IMR-90 (cell line): ENCODE results near the gene MYO7B. TPM values are rescaled to one million over a fixed set of nuclear protein-coding genes. Genes with fewer than 3 reads are reported as not detected.

ENCODE experiments used
- ATAC-seq: fragments of 200-7000 bp; cut with Tn5 transposase; 2 replicates; pipeline ENCODE4 v1.9.1; 2020; ENCODE audit warnings: low read depth, mild to moderate bottlenecking, moderate library complexity
- BruUV-seq: library from RNA; stranded (reverse); fragments of 400-500 nt; replicated peaks from 2 replicates; lab custom pipeline; 2021; lab: Mats Ljungman, UMichigan
- CTCF ChIA-PET: fragments of 300-600 bp; formaldehyde crosslinking; extraction: SDS; loops from one replicate; lab custom pipeline; 2021; ENCODE audit warnings: antibody characterized with exemption; lab: Yijun Ruan, JAX
- POLR2A ChIA-PET: fragments of 300-600 bp; sonication (Branson Sonifier 250); formaldehyde crosslinking; loops from one replicate; lab custom pipeline; 2022; ENCODE audit warnings: antibody characterized with exemption; ENCODE audit not compliant: unreplicated experiment; lab: Charles Lee
- DNase-seq: peaks from one replicate; pipeline ENCODE4 v3.0.0; 2013
- H2AFZ ChIP-seq: replicated peaks from 2 replicates; pipeline ENCODE3; 2013; ENCODE audit warnings: low read length, mild to moderate bottlenecking; ENCODE audit not compliant: poor library complexity
- H2AK5ac ChIP-seq: 2 replicates; pipeline ENCODE4 v1.6.1; 2013; ENCODE audit warnings: low read depth, low read length, inconsistent platforms
- H2AK9ac ChIP-seq: replicated peaks from 2 replicates; pipeline ENCODE3; 2013; ENCODE audit warnings: mild to moderate bottlenecking, low read depth, low read length, moderate library complexity; ENCODE audit not compliant: poor library complexity
- H2BK120ac ChIP-seq: 2 replicates; pipeline ENCODE4 v1.6.1; 2013; ENCODE audit warnings: low read depth, low read length, inconsistent platforms
- H2BK15ac ChIP-seq: 3 replicates; pipeline ENCODE4 v1.6.1; 2013; ENCODE audit warnings: low read depth, low read length, inconsistent platforms
- H2BK20ac ChIP-seq: 2 replicates; pipeline ENCODE4 v1.6.1; 2013; ENCODE audit warnings: low read depth, mild to moderate bottlenecking, inconsistent platforms, low read length, moderate library complexity
- H2BK5ac ChIP-seq: 2 replicates; pipeline ENCODE4 v1.6.1; 2013; ENCODE audit warnings: mild to moderate bottlenecking, low read depth, low read length, inconsistent platforms; ENCODE audit not compliant: poor library complexity, severe bottlenecking
- H3K14ac ChIP-seq: replicated peaks from 2 replicates; pipeline ENCODE4 v1.6.1; 2013; ENCODE audit warnings: low read depth, low read length, inconsistent platforms
- H3K18ac ChIP-seq: 2 replicates; pipeline ENCODE4 v1.6.1; 2013; ENCODE audit warnings: low read depth, low read length, control low read depth
- H3K23ac ChIP-seq: 2 replicates; pipeline ENCODE4 v1.6.1; 2013; ENCODE audit warnings: low read depth, low read length, inconsistent platforms
- H3K27ac ChIP-seq: 2 replicates; pipeline ENCODE4 v1.5.1; 2013; ENCODE audit warnings: mild to moderate bottlenecking, control low read depth, low read length; ENCODE audit not compliant: insufficient read depth
- H3K27me3 ChIP-seq: 2 replicates; pipeline ENCODE4 v1.6.1; 2013; ENCODE audit warnings: low read length; ENCODE audit not compliant: control insufficient read depth, insufficient read depth
- H3K36me3 ChIP-seq: 2 replicates; pipeline ENCODE4 v1.6.1; 2013; ENCODE audit warnings: low read length, mixed read lengths; ENCODE audit not compliant: control insufficient read depth, insufficient read depth
- H3K4ac ChIP-seq: 2 replicates; pipeline ENCODE4 v1.6.1; 2013; ENCODE audit warnings: low read depth, low read length, inconsistent platforms
- H3K4me1 ChIP-seq: 2 replicates; pipeline ENCODE4 v1.6.1; 2013; ENCODE audit warnings: low read length, mixed read lengths; ENCODE audit not compliant: control insufficient read depth, insufficient read depth
- H3K4me2 ChIP-seq: 2 replicates; pipeline ENCODE4 v1.6.1; 2013; ENCODE audit warnings: low read depth, mild to moderate bottlenecking, control low read depth, low read length, moderate library complexity
- H3K4me3 ChIP-seq: 2 replicates; pipeline ENCODE4 v1.5.1; 2013; ENCODE audit warnings: low read depth, mild to moderate bottlenecking, control low read depth, low read length, moderate library complexity; ENCODE audit not compliant: insufficient read depth
- H3K56ac ChIP-seq: 2 replicates; pipeline ENCODE4 v1.6.1; 2013; ENCODE audit warnings: low read length, inconsistent platforms; ENCODE audit not compliant: insufficient read depth; ENCODE audit errors: extremely low read depth
- H3K79me1 ChIP-seq, 2 experiments: 2 replicates each; pipeline ENCODE4 v1.6.1; 2013; ENCODE audit warnings: low read length in 2 of 2, inconsistent platforms in 1 of 2, low read depth in 1 of 2
- H3K9ac ChIP-seq: 2 replicates; pipeline ENCODE4 v1.6.1; 2013; ENCODE audit warnings: low read depth, low read length, control low read depth
- H3K9me1 ChIP-seq: 2 replicates; pipeline ENCODE4 v1.6.1; 2013; ENCODE audit warnings: low read length, inconsistent platforms; ENCODE audit not compliant: insufficient read depth
- H3K9me3 ChIP-seq: 2 replicates; pipeline ENCODE4 v1.6.1; 2013; ENCODE audit warnings: low read length; ENCODE audit not compliant: control insufficient read depth, insufficient read depth
- H4K20me1 ChIP-seq: 2 replicates; pipeline ENCODE4 v1.6.1; 2013; ENCODE audit warnings: low read length, inconsistent platforms; ENCODE audit not compliant: insufficient read depth
- H4K5ac ChIP-seq: 2 replicates; pipeline ENCODE4 v1.6.1; 2013; ENCODE audit warnings: mild to moderate bottlenecking, low read depth, low read length, control low read depth
- H4K8ac ChIP-seq, 2 experiments: 2 replicates each; pipeline ENCODE4 v1.6.1; 2013; ENCODE audit warnings: low read depth in 2 of 2, low read length in 2 of 2, control low read depth in 1 of 2, inconsistent platforms in 1 of 2
- H4K91ac ChIP-seq: 2 replicates; pipeline ENCODE4 v1.6.1; 2013; ENCODE audit warnings: low read depth, low read length, inconsistent platforms; ENCODE audit not compliant: insufficient read depth
- CEBPB ChIP-seq: IDR thresholded peaks from 2 replicates; pipeline ENCODE4 v1.6.1; 2012; ENCODE audit warnings: low read depth, low read length, improper control_type of control experiment
- CHD1 ChIP-seq: IDR thresholded peaks from 2 replicates; pipeline ENCODE4 v1.6.1; 2012; ENCODE audit warnings: low read depth, low read length, improper control_type of control experiment
- MAFK ChIP-seq: IDR thresholded peaks from 2 replicates; pipeline ENCODE4 v1.6.1; 2012; ENCODE audit warnings: low read depth, low read length, improper control_type of control experiment
- MAZ ChIP-seq: IDR thresholded peaks from 2 replicates; pipeline ENCODE4 v1.6.1; 2012; ENCODE audit warnings: low read depth, mild to moderate bottlenecking, low read length, improper control_type of control experiment, moderate library complexity, borderline replicate concordance
- MXI1 ChIP-seq: IDR thresholded peaks from 2 replicates; pipeline ENCODE4 v1.6.1; 2012; ENCODE audit warnings: low read depth, mild to moderate bottlenecking, low read length, moderate library complexity, borderline replicate concordance
- NFE2L2 ChIP-seq: fragments of 150-350 bp; IDR thresholded peaks from 2 replicates; pipeline ENCODE4 v1.6.1; 2016; ENCODE audit warnings: low read depth, mild to moderate bottlenecking, low read length
- POLR2A ChIP-seq: IDR thresholded peaks from 2 replicates; pipeline ENCODE4 v1.6.1; 2012; ENCODE audit warnings: mild to moderate bottlenecking, low read depth, low read length
- RAD21 ChIP-seq: IDR thresholded peaks from 2 replicates; pipeline ENCODE4 v1.6.1; 2012; ENCODE audit warnings: low read length, improper control_type of control experiment
- RCOR1 ChIP-seq: IDR thresholded peaks from 2 replicates; pipeline ENCODE4 v1.6.1; 2012; ENCODE audit warnings: mild to moderate bottlenecking, low read length, improper control_type of control experiment; ENCODE audit not compliant: insufficient replicate concordance
- RFX5 ChIP-seq: IDR thresholded peaks from 2 replicates; pipeline ENCODE4 v1.8.0; 2012; ENCODE audit warnings: low read depth, mild to moderate bottlenecking, low read length, moderate library complexity
- SMC3 ChIP-seq: fragments of 150-350 bp; IDR thresholded peaks from 2 replicates; pipeline ENCODE4 v1.6.1; 2016; ENCODE audit warnings: low read depth, mild to moderate bottlenecking, antibody characterized with exemption, low read length, moderate library complexity
- WGBS, 2 experiments: methylation state at CpG; one replicate each; pipeline versions ENCODE4 v1.1.5 to v1.1.7; 2013; ENCODE audit warnings: missing lambda C conversion rate in 2 of 2; ENCODE audit not compliant: insufficient read length in 1 of 2; ENCODE audit errors: extremely low coverage in 2 of 2; 5-methylcytosine and 5-hydroxymethylcytosine counted together
- dilution Hi-C: fragments of 300-500 bp; cut with HindIII; formaldehyde crosslinking; loops from one replicate; pipeline ENCODE4 v1.14.3; 2018; ENCODE audit warnings: low sequenced_read_pairs; ENCODE audit not compliant: unreplicated experiment
- in situ Hi-C: fragments of 300-500 bp; cut with MboI; formaldehyde crosslinking; loops from 3 replicates; pipeline ENCODE4 v1.14.3; 2019; ENCODE audit warnings: low sequenced_read_pairs, inconsistent platforms, mixed read lengths
- intact Hi-C: fragments of 100-400 bp; cut with micrococcal nuclease; formaldehyde crosslinking; loops from 2 replicates; pipeline ENCODE4 v1.10.0; 2022
- polyA plus RNA-seq, 3 experiments: library from polyadenylated mRNA; depleted of rRNA; stranded (reverse); fragments of >200 nt; gene quantifications; 2 replicates each; pipeline ENCODE4 v1.2.3, GENCODE V29; 2012; ENCODE audit warnings: low replicate concordance in 1 of 3
- total RNA-seq: library from RNA; depleted of rRNA; stranded (reverse); fragments of >200 nt; gene quantifications from 2 replicates; pipeline ENCODE4 v1.2.3, GENCODE V29; 2012
- TF ChIP-seq, protein P1 (sequence below): conservative IDR thresholded peaks from 2 replicates; pipeline ENCODE4 v1.5.1; 2012; ENCODE audit warnings: mild to moderate bottlenecking, low read depth, low read length, improper control_type of control experiment

Gene MYO7B
- total and polyA plus RNA-seq, 2 of the 4 experiments (the other 2 are of a cell fraction) = 0.18 to 0.46 TPM

DNA sequence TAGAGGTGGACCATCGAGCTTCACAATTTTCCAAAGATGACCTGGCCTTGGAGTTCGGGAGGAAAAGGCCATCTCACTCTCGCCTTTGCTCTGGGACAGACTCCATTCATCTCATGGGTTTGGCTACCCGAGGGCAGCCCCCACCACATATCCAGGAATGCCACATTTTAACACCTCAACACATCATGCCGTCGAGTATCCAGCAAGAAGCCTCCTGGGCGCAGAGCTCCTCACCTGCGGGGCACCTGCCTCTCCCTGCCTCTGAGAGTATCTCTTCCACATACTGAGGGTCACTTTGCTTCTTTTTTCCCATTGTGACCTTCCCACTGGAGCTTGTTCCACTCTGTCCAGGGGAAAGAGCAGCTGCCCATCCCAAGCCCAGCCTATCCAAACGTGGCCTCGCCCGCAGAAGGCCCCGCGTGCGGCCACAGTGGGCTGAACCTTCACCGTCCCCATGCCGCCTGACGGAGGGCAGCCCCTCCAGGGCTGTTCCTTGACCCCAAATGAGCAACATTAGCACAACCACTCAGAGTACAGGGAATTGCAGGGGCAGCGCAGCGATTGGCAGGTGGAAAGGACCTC lies 145.3 kb downstream of the MYO7B start:
- no peak for TF ChIP-seq POLR2A
- TF ChIP-seq, protein P1, sequence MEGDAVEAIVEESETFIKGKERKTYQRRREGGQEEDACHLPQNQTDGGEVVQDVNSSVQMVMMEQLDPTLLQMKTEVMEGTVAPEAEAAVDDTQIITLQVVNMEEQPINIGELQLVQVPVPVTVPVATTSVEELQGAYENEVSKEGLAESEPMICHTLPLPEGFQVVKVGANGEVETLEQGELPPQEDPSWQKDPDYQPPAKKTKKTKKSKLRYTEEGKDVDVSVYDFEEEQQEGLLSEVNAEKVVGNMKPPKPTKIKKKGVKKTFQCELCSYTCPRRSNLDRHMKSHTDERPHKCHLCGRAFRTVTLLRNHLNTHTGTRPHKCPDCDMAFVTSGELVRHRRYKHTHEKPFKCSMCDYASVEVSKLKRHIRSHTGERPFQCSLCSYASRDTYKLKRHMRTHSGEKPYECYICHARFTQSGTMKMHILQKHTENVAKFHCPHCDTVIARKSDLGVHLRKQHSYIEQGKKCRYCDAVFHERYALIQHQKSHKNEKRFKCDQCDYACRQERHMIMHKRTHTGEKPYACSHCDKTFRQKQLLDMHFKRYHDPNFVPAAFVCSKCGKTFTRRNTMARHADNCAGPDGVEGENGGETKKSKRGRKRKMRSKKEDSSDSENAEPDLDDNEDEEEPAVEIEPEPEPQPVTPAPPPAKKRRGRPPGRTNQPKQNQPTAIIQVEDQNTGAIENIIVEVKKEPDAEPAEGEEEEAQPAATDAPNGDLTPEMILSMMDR = no peak
- TF ChIP-seq MAZ = no peak
- no peak for TF ChIP-seq RCOR1
- no peak for TF ChIP-seq RAD21
- TF ChIP-seq CEBPB = no peak
- TF ChIP-seq MXI1 = no peak
- no peak for TF ChIP-seq MAFK
- no peak for TF ChIP-seq SMC3
- TF ChIP-seq CHD1 = no peak
- no peak for TF ChIP-seq NFE2L2
- no peak for TF ChIP-seq RFX5
- H4K91ac ChIP-seq = no peak overlapping the region
- H4K20me1 ChIP-seq = no peaks in the 10 kb centered on the region
- H3K4ac ChIP-seq = no peak overlapping the region
- H2AK9ac ChIP-seq = peak overlapping the region; percentile 52
- intact Hi-C loops = no loop called here
- no peaks in the 10 kb centered on the region for H3K36me3 ChIP-seq
- 77% methylated on average over 7 of the region's 19 CpGs; no CpG with 5 or more reads in 1 of the 2 experiments for WGBS, 2 experiments
- no peak overlapping the region for H2AFZ ChIP-seq
- no peak overlapping the region for H2BK20ac ChIP-seq
- no peak overlapping the region for H2AK5ac ChIP-seq
- no peak overlapping the region for H3K14ac ChIP-seq
- peaks cover 4% of the 10 kb centered on the region for H3K4me1 ChIP-seq
- H4K5ac ChIP-seq = no peak overlapping the region
- no peak overlapping the region for H3K18ac ChIP-seq
- POLR2A ChIA-PET = no interaction called here
- in situ Hi-C loops = no loop called here
- dilution Hi-C loops = no loop called here
- no peak overlapping the region for H3K27ac ChIP-seq
- DNase-seq = no peak
- no peak overlapping the region for H3K9ac ChIP-seq
- no peak overlapping the region for H3K56ac ChIP-seq
- CTCF ChIA-PET = no interaction called here
- H3K4me2 ChIP-seq = no peak overlapping the region
- H4K8ac ChIP-seq = no peak overlapping the region
- peaks cover 9% of the 10 kb centered on the region; the same call in 1 of the 2 replicates for H3K9me1 ChIP-seq
- no peak overlapping the region for H3K23ac ChIP-seq
- peaks cover 22% of the 10 kb centered on the region for H3K27me3 ChIP-seq
- H3K9me3 ChIP-seq = no peaks in the 10 kb centered on the region
- no peak overlapping the region for H2BK15ac ChIP-seq
- H3K79me1 ChIP-seq = no peaks in the 10 kb centered on the region
- no peak overlapping the region for H2BK5ac ChIP-seq
- no TSS peak for BruUV-seq
- no peak overlapping the region for H2BK120ac ChIP-seq
- no peak for ATAC-seq
- H3K4me3 ChIP-seq = no peak overlapping the region
